ENCODE data around the gene OLIG2. TPM values are rescaled to one million over a fixed set of nuclear protein-coding genes. Genes with fewer than 3 reads are reported as not detected.

OLIG2 gene
- total RNA-seq, 2 experiments from 2014 or later: not detected

- POLR2A ChIA-PET: no interaction called here
- TF ChIP-seq, protein P1, sequence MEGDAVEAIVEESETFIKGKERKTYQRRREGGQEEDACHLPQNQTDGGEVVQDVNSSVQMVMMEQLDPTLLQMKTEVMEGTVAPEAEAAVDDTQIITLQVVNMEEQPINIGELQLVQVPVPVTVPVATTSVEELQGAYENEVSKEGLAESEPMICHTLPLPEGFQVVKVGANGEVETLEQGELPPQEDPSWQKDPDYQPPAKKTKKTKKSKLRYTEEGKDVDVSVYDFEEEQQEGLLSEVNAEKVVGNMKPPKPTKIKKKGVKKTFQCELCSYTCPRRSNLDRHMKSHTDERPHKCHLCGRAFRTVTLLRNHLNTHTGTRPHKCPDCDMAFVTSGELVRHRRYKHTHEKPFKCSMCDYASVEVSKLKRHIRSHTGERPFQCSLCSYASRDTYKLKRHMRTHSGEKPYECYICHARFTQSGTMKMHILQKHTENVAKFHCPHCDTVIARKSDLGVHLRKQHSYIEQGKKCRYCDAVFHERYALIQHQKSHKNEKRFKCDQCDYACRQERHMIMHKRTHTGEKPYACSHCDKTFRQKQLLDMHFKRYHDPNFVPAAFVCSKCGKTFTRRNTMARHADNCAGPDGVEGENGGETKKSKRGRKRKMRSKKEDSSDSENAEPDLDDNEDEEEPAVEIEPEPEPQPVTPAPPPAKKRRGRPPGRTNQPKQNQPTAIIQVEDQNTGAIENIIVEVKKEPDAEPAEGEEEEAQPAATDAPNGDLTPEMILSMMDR (IDR thresholded peaks at IDR 0.05): no peak
- H3K36me3 ChIP-seq (ENCODE audit: insufficient read depth, low read length): no peaks in the 10 kb centered on the region
- no peaks in the 10 kb centered on the region for H3K36me3 Mint-ChIP-seq (ENCODE audit: low read depth)
- no peaks in the 10 kb centered on the region for H3K9me3 ChIP-seq (ENCODE audit: control insufficient read depth in 1 of 2, insufficient read depth in 1 of 2, low read length in 2 of 2)
- CTCF ChIA-PET: no interaction called here
- H3K4me3 Mint-ChIP-seq: no peak overlapping the region
- peaks cover 8% of the 10 kb centered on the region for H3K4me1 Mint-ChIP-seq (ENCODE audit: low read depth)
- no peak overlapping the region for H3K4me3 ChIP-seq (ENCODE audit: low read length)
- peaks cover 52% of the 10 kb centered on the region for H3K27me3 Mint-ChIP-seq
- H3K27ac ChIP-seq (ENCODE audit: low read depth in 1 of 2, low read length in 2 of 2): no peak overlapping the region
- H3K9me3 Mint-ChIP-seq: no peaks in the 10 kb centered on the region
- H3K4me1 ChIP-seq (ENCODE audit: insufficient read depth, low read length): peaks cover 3% of the 10 kb centered on the region
- H3K27me3 ChIP-seq (ENCODE audit: control insufficient read depth in 1 of 2, insufficient read depth in 2 of 2, low read length in 2 of 2): peaks cover 28 to 36% of the 10 kb centered on the region in 2 experiments
- ATAC-seq (ENCODE audit: poor library complexity) (no peak), DNase-seq (no peak)
- H3K27ac Mint-ChIP-seq: no peak overlapping the region
- intact Hi-C loops (cut with DNase I, micrococcal nuclease): no loop called here
Measured at GRCh38 chr21:33076600-33077329, 51.0 kb downstream of the OLIG2 start.

Other genes with a start within 250 kb of the OLIG2 start
- gene OLIG1, start 44.2 kb downstream of the OLIG2 start, total RNA-seq: not detected
- 10 to 100 TPM; 26.6 to 28.2 TPM for gene IFNAR2, start 204.0 kb downstream of the OLIG2 start, total RNA-seq
- gene IL10RB, start 240.4 kb downstream of the OLIG2 start, total RNA-seq: 1 to 10 TPM; 7.2 to 9.2 TPM

Data from CD4-positive, alpha-beta T cell (primary cell).